Stimulated activated CD4-positive, alpha-beta T cell treated with anti-CD3 and anti-CD28 coated beads, Interleukin-12 subunit alpha, Interleukin-12 subunit beta, amount 100 ng/mL, for 48 hours (primary cell): Measurements from ENCODE around the gene FGD5.

Experiments
- DNase-seq, 3 donors: peaks; one replicate each; pipeline ENCODE4 v3.0.0-alpha.2; 2020; ENCODE audit warnings: low read depth in 2 of 3, low spot score in 1 of 3

The FGD5 gene

GRCh38 chr3:14787630-14788029 lies 31.1 kb upstream of the FGD5 start:
- DNase-seq, result no peak

GRCh38 chr3:14788644-14789043 lies 30.1 kb upstream of the FGD5 start:
- no peak for DNase-seq

- DNase-seq, result no peak
These were observed 29.5 kb upstream of the FGD5 start for GRCh38 chr3:14789221-14789620.

GRCh38 chr3:14789640-14790285 lies 29.0 kb upstream of the FGD5 start:
- no peak for DNase-seq

- peak; percentile 25 to 47 (median 46) for DNase-seq
These were observed 27.3 kb upstream of the FGD5 start for GRCh38 chr3:14791343-14791945.

- DNase-seq, result no peak
These were observed 26.1 kb upstream of the FGD5 start for GRCh38 chr3:14792691-14793121.

GRCh38 chr3:14793126-14793857 lies 25.5 kb upstream of the FGD5 start:
- DNase-seq, result no peak

GRCh38 chr3:14793858-14794234 lies 24.9 kb upstream of the FGD5 start:
- no peak for DNase-seq

GRCh38 chr3:14794435-14794834 lies 24.3 kb upstream of the FGD5 start:
- no peak for DNase-seq

GRCh38 chr3:14795996-14796395 lies 22.8 kb upstream of the FGD5 start:
- DNase-seq, result no peak

- DNase-seq, result no peak
These were observed 22.2 kb upstream of the FGD5 start for GRCh38 chr3:14796403-14797077.

GRCh38 chr3:14797731-14798130 lies 21.0 kb upstream of the FGD5 start:
- no peak for DNase-seq

- DNase-seq, result no peak
These were observed 20.5 kb upstream of the FGD5 start for GRCh38 chr3:14798231-14798630.

- no peak for DNase-seq
These were observed 19.6 kb upstream of the FGD5 start for GRCh38 chr3:14799146-14799545.

GRCh38 chr3:14801031-14801430 lies 17.7 kb upstream of the FGD5 start:
- DNase-seq, result no peak

GRCh38 chr3:14801668-14802380 lies 16.9 kb upstream of the FGD5 start:
- DNase-seq, result no peak

- DNase-seq, result no peak
These were observed 16.4 kb upstream of the FGD5 start for GRCh38 chr3:14802381-14802731.

GRCh38 chr3:14803101-14803980 lies 15.4 kb upstream of the FGD5 start:
- DNase-seq, result no peak

GRCh38 chr3:14803981-14804834 lies 14.6 kb upstream of the FGD5 start:
- no peak for DNase-seq
